Small intestine (tissue), 7 donors: Measurements from ENCODE around the gene NUDT3. TPM values are rescaled to one million over a fixed set of nuclear protein-coding genes. Genes with fewer than 3 reads are reported as not detected.
A peak's percentile ranks its signal among the peaks of the same experiment; 100 is the strongest.
"Not testable (repeated sequence)": the region's sequence is repeated elsewhere in the genome, so short reads cannot be mapped to it uniquely, and the experiment has no call there.

Experiments
- DNase-seq, 2 donors: peaks; one replicate each; pipeline versions ENCODE4 v3.0.0 to v3.0.0-alpha.2; 2013
- FAIRE-seq: peaks from 2 replicates; lab custom pipeline; 2012; peaks lifted over from hg19 to GRCh38; lab: Jason Lieb, UNC
- H3K27ac ChIP-seq, 3 donors: one replicate each; pipeline ENCODE4 v1.5.1; 2013; ENCODE audit warnings: low read length in 2 of 3, mild to moderate bottlenecking in 2 of 3, control low read depth in 1 of 3, inconsistent platforms in 1 of 3, low read depth in 1 of 3, moderate library complexity in 1 of 3
- H3K27me3 ChIP-seq, 3 donors: one replicate each; pipeline ENCODE4 v1.6.1; 2013; ENCODE audit warnings: low read length in 3 of 3, inconsistent platforms in 1 of 3; ENCODE audit not compliant: control insufficient read depth in 3 of 3, insufficient read depth in 3 of 3
- H3K36me3 ChIP-seq, 3 donors: one replicate each; pipeline ENCODE4 v1.6.1; 2013; ENCODE audit warnings: low read length in 3 of 3, inconsistent platforms in 1 of 3, low read depth in 1 of 3, mild to moderate bottlenecking in 1 of 3, moderate library complexity in 1 of 3; ENCODE audit not compliant: control insufficient read depth in 3 of 3, insufficient read depth in 2 of 3
- H3K4me1 ChIP-seq, 3 donors: one replicate each; pipeline ENCODE4 v1.6.1; 2013; ENCODE audit warnings: low read length in 2 of 3, inconsistent platforms in 1 of 3, low read depth in 1 of 3, mild to moderate bottlenecking in 1 of 3, moderate library complexity in 1 of 3; ENCODE audit not compliant: control insufficient read depth in 3 of 3, insufficient read depth in 2 of 3
- H3K4me3 ChIP-seq, 3 donors: one replicate each; pipeline ENCODE4 v1.5.1; 2013; ENCODE audit warnings: low read length in 3 of 3, control low read depth in 1 of 3, inconsistent platforms in 1 of 3, low read depth in 1 of 3, mild to moderate bottlenecking in 1 of 3, moderate library complexity in 1 of 3
- H3K9me3 ChIP-seq, 2 donors: one replicate each; pipeline ENCODE4 v1.6.1; 2013; ENCODE audit warnings: low read depth in 1 of 2, low read length in 1 of 2; ENCODE audit not compliant: control insufficient read depth in 2 of 2, insufficient read depth in 1 of 2
- WGBS, 3 donors: extraction: QIAGEN DNeasy Blood & Tissue Kit; methylation state at CpG; one replicate each; pipeline ENCODE4 v1.1.7; 2013; 5-methylcytosine and 5-hydroxymethylcytosine counted together
- polyA plus RNA-seq, 4 donors: library from polyadenylated mRNA; stranded (reverse) in 3 of 4; unstranded in 1 of 4; fragments of 200-250 nt in 3 of 4; fragments of 120-200 nt in 1 of 4; gene quantifications; one replicate each; pipeline versions ENCODE4 v1.2.1 to v1.2.3, GENCODE V29; 2013
- donor health status: healthy with polysubstance abuse.
- donor health status: control.
- donor health status: control.
- donor health status: Bipolar disorder and iron deficiency.
- donor health status: healthy.

NUDT3 gene
- polyA plus RNA-seq, 4 donors: 6.5 to 13.4 (median 9.2) TPM

GRCh38 chr6:34263484-34263883, 129.0 kb downstream of the NUDT3 start:
- 90 to 95% (median 94%) methylated on average over 23 of the region's 23 CpGs for WGBS, 3 donors
- not testable (repeated sequence) for DNase-seq, H3K4me3 ChIP-seq, FAIRE-seq, H3K36me3 ChIP-seq, H3K9me3 ChIP-seq, H3K4me1 ChIP-seq, H3K27me3 ChIP-seq, H3K27ac ChIP-seq

DNA sequence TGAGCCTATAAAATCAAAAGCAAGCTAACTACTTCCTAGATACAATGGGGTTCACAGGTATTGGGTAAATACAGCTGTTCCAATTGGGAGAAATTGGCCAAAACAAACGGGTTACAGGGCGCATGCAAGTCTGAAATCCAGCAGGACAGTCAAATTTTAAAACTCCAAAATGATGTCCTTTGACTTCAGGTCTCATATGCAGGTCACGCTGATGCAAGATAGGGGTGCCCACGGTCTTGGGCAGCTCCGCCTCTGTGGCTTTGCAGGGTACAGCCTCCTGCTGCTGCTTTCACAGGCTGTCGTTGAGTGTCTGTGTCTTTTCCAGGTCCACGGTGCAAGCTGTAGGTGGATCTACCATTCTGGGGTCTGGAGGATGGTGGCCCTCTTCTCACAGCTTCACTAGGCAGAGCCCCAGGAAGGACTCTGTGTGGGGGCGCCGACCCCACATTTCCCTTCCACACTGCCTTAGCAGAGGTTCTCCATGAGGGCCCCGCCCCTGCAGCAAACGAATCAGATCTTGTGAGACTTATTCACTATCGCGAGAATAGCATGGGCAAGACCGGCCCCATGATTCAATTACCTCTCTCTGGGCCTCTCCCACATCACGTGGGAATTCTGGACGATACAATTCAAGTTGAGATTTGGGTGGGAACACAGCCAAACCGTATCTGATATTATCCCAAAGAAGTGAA, 131.7 kb downstream of the NUDT3 start:
- WGBS, 3 donors: 59 to 82% (median 60%) methylated on average over 17 of the region's 17 CpGs
- Histone ChIP-seq H3K9me3 (peaks cover 0 to 5% of the 10 kb centered on the region in 2 donors), H3K27me3 (no peaks in the 10 kb centered on the region), H3K27ac (no peak overlapping the region), H3K4me1 (no peaks in the 10 kb centered on the region), H3K36me3 (no peaks in the 10 kb centered on the region), H3K4me3 (no peak overlapping the region)
- DNase-seq (no peak), FAIRE-seq (no peak)

- H3K4me1 ChIP-seq: no peaks in the 10 kb centered on the region
- H3K9me3 ChIP-seq: peaks cover 0 to 5% of the 10 kb centered on the region in 2 donors
- no peak for FAIRE-seq
- DNase-seq: no peak
- H3K27ac ChIP-seq: no peak overlapping the region
- H3K4me3 ChIP-seq: no peak overlapping the region
- WGBS, 3 donors: 89 to 96% (median 92%) methylated on average over 6 of the region's 6 CpGs
- H3K27me3 ChIP-seq: no peaks in the 10 kb centered on the region
- no peaks in the 10 kb centered on the region for H3K36me3 ChIP-seq
Observed at GRCh38 chr6:34259529-34260069, 132.9 kb downstream of the NUDT3 start.

GRCh38 chr6:34252395-34252794, 140.1 kb downstream of the NUDT3 start:
- H3K9me3 ChIP-seq, DNase-seq, H3K4me1 ChIP-seq, H3K27me3 ChIP-seq, H3K4me3 ChIP-seq, FAIRE-seq, H3K27ac ChIP-seq, H3K36me3 ChIP-seq: not testable (repeated sequence)
- WGBS, 3 donors: 31 to 43% (median 34%) methylated on average over 2 of the region's 2 CpGs

DNA sequence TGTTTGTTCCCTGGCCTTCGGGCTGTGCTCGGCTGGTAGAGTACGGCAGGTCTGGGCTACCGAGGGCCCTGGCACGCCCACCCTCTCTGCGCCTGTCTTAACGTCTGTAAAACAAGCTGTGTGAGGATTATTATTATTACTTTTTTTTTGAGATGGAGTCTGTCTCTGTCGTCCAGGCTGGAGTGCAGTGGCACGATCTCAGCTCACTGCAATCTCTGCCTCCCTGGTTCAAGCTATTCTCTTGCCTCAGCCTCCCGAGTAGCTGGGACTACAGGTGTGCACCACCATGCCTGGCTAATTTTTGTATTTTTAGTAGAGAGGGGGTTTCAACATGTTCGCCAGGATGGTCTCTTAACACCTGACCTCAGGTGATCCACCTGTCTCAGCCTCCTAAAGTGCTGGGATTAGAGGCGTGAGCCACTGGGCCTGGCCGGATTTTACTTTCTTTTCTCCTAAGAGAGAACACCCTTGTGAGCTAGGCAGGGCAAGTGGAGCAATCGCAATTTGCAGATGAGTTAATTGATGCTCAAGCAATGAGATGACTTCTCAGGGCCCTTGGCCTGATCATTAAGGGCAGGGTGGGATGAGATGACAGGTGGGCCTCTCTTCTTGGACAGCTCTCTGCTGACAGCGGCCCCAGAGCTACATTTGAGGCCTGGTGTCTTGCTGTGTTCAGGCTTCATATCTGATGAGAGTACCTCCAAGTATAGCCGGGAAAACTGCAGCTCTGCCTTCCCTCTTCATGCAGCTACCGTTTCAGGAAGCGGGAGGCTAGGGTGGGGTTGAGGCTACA, 142.8 kb downstream of the NUDT3 start:
- Histone ChIP-seq H3K4me1 (peaks cover 0 to 4% (median 0%) of the 10 kb centered on the region in 3 donors), H3K9me3 (no peaks in the 10 kb centered on the region), H3K27ac (peak overlapping the region; percentile 66 to 95 (median 74)), H3K36me3 (peaks cover 0 to 18% (median 1%) of the 10 kb centered on the region in 3 donors), H3K4me3 (peak overlapping the region; percentile 61 to 71 (median 63)), H3K27me3 (no peaks in the 10 kb centered on the region)
- DNase-seq: no peak
- no peak for FAIRE-seq
- 39 to 43% (median 39%) methylated on average over 18 of the region's 18 CpGs for WGBS, 3 donors

GRCh38 chr6:34248727-34249468, 143.6 kb downstream of the NUDT3 start, which contains the start of gene SMIM29:
TSS of gene SMIM29 (minus strand) at chr6:34249006. CDS start at chr6:34247791, 1,215 bp downstream.
- no peak for FAIRE-seq
- H3K4me1 ChIP-seq: peaks cover 0 to 4% (median 2%) of the 10 kb centered on the region in 3 donors
- peak within 1 kb of the TSS; percentile 67 to 95 (median 74) for H3K27ac ChIP-seq
- H3K36me3 ChIP-seq: peaks cover 0 to 26% (median 4%) of the 10 kb centered on the region in 3 donors
- peak within 1 kb of the TSS; percentile 61 to 85 (median 63) for H3K4me3 ChIP-seq
- no peaks in the 10 kb centered on the region for H3K27me3 ChIP-seq
- DNase-seq: peak; percentile 97 to 98
- WGBS, 3 donors: 0 to 1% (median 0%) methylated on average over 54 to 79 of the region's 79 CpGs
- H3K9me3 ChIP-seq: no peaks in the 10 kb centered on the region

- H3K27ac ChIP-seq: peak overlapping the region; percentile 67 to 85 (median 69)
- WGBS, 3 donors: 9 to 10% (median 9%) methylated on average over 16 to 17 of the region's 17 CpGs
- DNase-seq: peak; percentile 42 to 59
- H3K27me3 ChIP-seq: no peaks in the 10 kb centered on the region
- H3K9me3 ChIP-seq: no peaks in the 10 kb centered on the region
- peaks cover 0 to 32% (median 4%) of the 10 kb centered on the region in 3 donors for H3K36me3 ChIP-seq
- peaks cover 0 to 8% (median 4%) of the 10 kb centered on the region in 3 donors for H3K4me1 ChIP-seq
- peak overlapping the region; percentile 40 to 85 (median 63) for H3K4me3 ChIP-seq
- FAIRE-seq: no peak
Observed at GRCh38 chr6:34248198-34248726, 144.2 kb downstream of the NUDT3 start.
